PC-3 (cell line): ENCODE results near the gene EYS.

Experiments
- EZH2 ChIP-seq: fragments of 300-600 bp; sonication (generic); IDR thresholded peaks from one replicate; pipeline ENCODE4 v1.6.1; 2017; ENCODE audit warnings: antibody characterized with exemption, mild to moderate bottlenecking, low read length; ENCODE audit not compliant: unreplicated experiment
- EZH2phosphoT487 ChIP-seq: fragments of 300-600 bp; sonication (generic); IDR thresholded peaks from 2 replicates; pipeline ENCODE4 v1.6.1; 2018; ENCODE audit warnings: mild to moderate bottlenecking, antibody characterized with exemption, low read length, borderline replicate concordance
- TF ChIP-seq, protein P1 (sequence below): fragments of 300-600 bp; sonication (generic); conservative IDR thresholded peaks from 2 replicates; pipeline ENCODE4 v1.5.1; 2017; ENCODE audit warnings: antibody characterized with exemption, low read depth, mild to moderate bottlenecking, low read length

DNA sequence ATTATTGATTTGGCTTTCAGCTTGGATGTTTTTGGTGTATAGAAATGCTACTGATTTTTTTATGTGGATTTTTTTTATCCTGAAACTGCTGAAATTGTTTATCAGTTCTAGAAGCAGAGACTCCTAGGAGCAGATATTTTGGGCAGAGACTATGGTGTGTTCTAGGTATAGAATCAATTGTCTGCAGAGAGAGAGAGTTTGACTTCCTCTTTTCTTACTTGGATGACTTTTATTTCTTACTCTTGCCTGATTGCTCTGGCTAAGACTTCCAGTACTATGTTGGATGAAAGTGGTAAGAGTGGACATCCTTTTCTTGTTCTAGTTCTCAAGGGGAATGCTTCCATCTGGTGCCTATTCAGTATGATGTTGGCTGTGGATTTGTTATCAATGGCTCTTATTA, 1700.8 kb downstream of the EYS start:
- TF ChIP-seq, protein P1, sequence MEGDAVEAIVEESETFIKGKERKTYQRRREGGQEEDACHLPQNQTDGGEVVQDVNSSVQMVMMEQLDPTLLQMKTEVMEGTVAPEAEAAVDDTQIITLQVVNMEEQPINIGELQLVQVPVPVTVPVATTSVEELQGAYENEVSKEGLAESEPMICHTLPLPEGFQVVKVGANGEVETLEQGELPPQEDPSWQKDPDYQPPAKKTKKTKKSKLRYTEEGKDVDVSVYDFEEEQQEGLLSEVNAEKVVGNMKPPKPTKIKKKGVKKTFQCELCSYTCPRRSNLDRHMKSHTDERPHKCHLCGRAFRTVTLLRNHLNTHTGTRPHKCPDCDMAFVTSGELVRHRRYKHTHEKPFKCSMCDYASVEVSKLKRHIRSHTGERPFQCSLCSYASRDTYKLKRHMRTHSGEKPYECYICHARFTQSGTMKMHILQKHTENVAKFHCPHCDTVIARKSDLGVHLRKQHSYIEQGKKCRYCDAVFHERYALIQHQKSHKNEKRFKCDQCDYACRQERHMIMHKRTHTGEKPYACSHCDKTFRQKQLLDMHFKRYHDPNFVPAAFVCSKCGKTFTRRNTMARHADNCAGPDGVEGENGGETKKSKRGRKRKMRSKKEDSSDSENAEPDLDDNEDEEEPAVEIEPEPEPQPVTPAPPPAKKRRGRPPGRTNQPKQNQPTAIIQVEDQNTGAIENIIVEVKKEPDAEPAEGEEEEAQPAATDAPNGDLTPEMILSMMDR, result no peak
- TF ChIP-seq EZH2phosphoT487 (no peak), EZH2 (no peak)
